HepG2 (cell line): ENCODE measurements around the gene ADGRG6. TPM values are rescaled to one million over a fixed set of nuclear protein-coding genes. Genes with fewer than 3 reads are reported as not detected.

ENCODE experiments used
- SP2 ChIP-seq: sonication (generic); formaldehyde crosslinking; IDR thresholded peaks from 2 replicates; pipeline ENCODE4 v1.5.1; 2020; ENCODE audit warnings: mild to moderate bottlenecking, missing genetic modification reagents
- TCF7 ChIP-seq: sonication (generic); IDR thresholded peaks from 2 replicates; pipeline ENCODE4 v1.6.1; 2016; ENCODE audit warnings: antibody characterized with exemption, low read depth
- THAP11 ChIP-seq: IDR thresholded peaks from 2 replicates; pipeline ENCODE4 v1.6.1; 2016; ENCODE audit warnings: missing biosample characterization, missing genetic modification reagents
- ZNF556 ChIP-seq: sonication (generic); formaldehyde crosslinking; IDR thresholded peaks from 2 replicates; pipeline ENCODE4 v1.4.0; 2020; ENCODE audit warnings: mild to moderate bottlenecking, missing genetic modification reagents, borderline replicate concordance
- polyA plus RNA-seq, 8 experiments: library from polyadenylated mRNA; depleted of rRNA in 3 of 8; stranded (reverse) in 7 of 8; unstranded in 1 of 8; fragments of >200 nt; fragmentation: Illumina TruSeq in 4 of 8; extraction: Trizol in 4 of 8; gene quantifications; 2 replicates each; pipeline versions ENCODE4 v1.2.1 to v1.2.3, GENCODE V29; 2011 to 2016; ENCODE audit warnings: low read depth in 4 of 8, missing spikeins in 1 of 8, mixed read lengths in 1 of 8; ENCODE audit not compliant: insufficient read depth in 1 of 8
- total RNA-seq, 5 experiments: library from RNA; depleted of rRNA; stranded (reverse); fragments of >200 nt; fragmentation: Illumina TruSeq; extraction: Trizol; gene quantifications; 2 replicates each; pipeline ENCODE4 v1.2.3, GENCODE V29; 2016; ENCODE audit warnings: low read depth in 1 of 5
- TF ChIP-seq, protein P1 (sequence below): sonication (generic); formaldehyde crosslinking; IDR thresholded peaks from 2 replicates; pipeline ENCODE4 v1.9.0; 2021; ENCODE audit warnings: mild to moderate bottlenecking, missing genetic modification reagents
- TF ChIP-seq, protein P2 (sequence below): sonication (generic); formaldehyde crosslinking; IDR thresholded peaks from 2 replicates; pipeline ENCODE4 v1.5.1; 2020; ENCODE audit warnings: mild to moderate bottlenecking, missing genetic modification reagents, moderate library complexity
- TF ChIP-seq, protein P3 (sequence below): sonication (generic); formaldehyde crosslinking; IDR thresholded peaks from 2 replicates; pipeline ENCODE4 v1.4.0; 2020; ENCODE audit warnings: missing genetic modification reagents, borderline replicate concordance
- TF ChIP-seq, protein P4 (sequence below): sonication (generic); formaldehyde crosslinking; IDR thresholded peaks from 2 replicates; pipeline ENCODE4 v1.4.0; 2020; ENCODE audit warnings: missing genetic modification reagents, borderline replicate concordance

ADGRG6 gene
- total and polyA plus RNA-seq, 2 of the 13 experiments (the other 11 are each of a cell fraction or from before 2014, with no cell fraction given): 129 to 249 TPM

DNA sequence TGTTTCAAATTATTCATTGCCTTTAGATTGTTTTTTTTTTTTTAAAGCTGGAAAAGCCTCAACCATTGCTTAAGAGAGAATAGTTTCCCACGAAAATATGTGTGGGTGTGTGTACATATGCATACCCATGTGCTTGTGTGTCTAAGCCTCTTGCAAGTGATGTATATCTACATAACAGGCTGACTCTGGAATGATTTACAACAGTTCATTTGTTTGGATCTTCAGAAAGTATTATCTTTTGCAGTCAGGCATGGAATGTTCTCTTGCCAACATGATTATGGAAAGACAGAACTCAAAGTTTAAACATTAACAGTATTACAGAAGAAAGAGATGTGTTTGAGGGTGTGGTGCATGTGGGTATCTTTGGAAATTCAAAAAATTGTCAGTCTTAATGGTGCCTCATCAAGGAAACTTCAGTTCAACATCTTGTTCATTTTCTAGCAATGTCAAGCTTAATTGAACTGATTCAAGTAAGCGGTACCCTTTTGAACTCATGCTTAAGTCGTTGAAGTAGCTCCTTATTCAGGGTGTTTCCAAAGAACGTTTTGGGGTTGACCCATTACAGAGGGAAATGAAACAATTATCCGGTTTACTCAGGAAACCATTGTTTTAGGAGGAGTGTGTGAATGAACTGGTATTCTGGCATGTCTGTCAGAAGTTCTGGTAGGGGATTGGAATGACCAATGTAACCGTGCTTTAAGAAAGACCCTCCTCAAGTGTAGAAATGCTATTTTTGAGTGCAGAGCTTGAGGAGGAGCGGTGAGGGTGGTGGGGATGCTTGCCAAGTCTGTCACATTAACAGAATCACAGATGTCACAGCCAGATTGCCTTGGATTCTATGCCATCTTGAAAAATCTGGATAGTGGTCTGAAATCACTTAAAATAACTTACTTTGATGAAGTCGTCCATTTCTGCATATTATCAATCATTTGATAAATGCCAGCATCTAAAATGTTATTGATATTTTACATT is 60.3 kb downstream of the ADGRG6 start (continued):
- TF ChIP-seq, protein P1, sequence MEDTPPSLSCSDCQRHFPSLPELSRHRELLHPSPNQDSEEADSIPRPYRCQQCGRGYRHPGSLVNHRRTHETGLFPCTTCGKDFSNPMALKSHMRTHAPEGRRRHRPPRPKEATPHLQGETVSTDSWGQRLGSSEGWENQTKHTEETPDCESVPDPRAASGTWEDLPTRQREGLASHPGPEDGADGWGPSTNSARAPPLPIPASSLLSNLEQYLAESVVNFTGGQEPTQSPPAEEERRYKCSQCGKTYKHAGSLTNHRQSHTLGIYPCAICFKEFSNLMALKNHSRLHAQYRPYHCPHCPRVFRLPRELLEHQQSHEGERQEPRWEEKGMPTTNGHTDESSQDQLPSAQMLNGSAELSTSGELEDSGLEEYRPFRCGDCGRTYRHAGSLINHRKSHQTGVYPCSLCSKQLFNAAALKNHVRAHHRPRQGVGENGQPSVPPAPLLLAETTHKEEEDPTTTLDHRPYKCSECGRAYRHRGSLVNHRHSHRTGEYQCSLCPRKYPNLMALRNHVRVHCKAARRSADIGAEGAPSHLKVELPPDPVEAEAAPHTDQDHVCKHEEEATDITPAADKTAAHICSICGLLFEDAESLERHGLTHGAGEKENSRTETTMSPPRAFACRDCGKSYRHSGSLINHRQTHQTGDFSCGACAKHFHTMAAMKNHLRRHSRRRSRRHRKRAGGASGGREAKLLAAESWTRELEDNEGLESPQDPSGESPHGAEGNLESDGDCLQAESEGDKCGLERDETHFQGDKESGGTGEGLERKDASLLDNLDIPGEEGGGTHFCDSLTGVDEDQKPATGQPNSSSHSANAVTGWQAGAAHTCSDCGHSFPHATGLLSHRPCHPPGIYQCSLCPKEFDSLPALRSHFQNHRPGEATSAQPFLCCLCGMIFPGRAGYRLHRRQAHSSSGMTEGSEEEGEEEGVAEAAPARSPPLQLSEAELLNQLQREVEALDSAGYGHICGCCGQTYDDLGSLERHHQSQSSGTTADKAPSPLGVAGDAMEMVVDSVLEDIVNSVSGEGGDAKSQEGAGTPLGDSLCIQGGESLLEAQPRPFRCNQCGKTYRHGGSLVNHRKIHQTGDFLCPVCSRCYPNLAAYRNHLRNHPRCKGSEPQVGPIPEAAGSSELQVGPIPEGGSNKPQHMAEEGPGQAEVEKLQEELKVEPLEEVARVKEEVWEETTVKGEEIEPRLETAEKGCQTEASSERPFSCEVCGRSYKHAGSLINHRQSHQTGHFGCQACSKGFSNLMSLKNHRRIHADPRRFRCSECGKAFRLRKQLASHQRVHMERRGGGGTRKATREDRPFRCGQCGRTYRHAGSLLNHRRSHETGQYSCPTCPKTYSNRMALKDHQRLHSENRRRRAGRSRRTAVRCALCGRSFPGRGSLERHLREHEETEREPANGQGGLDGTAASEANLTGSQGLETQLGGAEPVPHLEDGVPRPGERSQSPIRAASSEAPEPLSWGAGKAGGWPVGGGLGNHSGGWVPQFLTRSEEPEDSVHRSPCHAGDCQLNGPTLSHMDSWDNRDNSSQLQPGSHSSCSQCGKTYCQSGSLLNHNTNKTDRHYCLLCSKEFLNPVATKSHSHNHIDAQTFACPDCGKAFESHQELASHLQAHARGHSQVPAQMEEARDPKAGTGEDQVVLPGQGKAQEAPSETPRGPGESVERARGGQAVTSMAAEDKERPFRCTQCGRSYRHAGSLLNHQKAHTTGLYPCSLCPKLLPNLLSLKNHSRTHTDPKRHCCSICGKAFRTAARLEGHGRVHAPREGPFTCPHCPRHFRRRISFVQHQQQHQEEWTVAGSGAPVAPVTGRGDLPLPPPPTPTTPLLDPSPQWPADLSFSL (CRISPR knock-in tag): 0 out of 2 replicates have a peak, but pooled peaks have one; percentile 26
- TF ChIP-seq, protein P2, sequence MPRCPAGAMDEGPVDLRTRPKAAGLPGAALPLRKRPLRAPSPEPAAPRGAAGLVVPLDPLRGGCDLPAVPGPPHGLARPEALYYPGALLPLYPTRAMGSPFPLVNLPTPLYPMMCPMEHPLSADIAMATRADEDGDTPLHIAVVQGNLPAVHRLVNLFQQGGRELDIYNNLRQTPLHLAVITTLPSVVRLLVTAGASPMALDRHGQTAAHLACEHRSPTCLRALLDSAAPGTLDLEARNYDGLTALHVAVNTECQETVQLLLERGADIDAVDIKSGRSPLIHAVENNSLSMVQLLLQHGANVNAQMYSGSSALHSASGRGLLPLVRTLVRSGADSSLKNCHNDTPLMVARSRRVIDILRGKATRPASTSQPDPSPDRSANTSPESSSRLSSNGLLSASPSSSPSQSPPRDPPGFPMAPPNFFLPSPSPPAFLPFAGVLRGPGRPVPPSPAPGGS (CRISPR knock-in tag): no peak
- TF ChIP-seq, protein P3, sequence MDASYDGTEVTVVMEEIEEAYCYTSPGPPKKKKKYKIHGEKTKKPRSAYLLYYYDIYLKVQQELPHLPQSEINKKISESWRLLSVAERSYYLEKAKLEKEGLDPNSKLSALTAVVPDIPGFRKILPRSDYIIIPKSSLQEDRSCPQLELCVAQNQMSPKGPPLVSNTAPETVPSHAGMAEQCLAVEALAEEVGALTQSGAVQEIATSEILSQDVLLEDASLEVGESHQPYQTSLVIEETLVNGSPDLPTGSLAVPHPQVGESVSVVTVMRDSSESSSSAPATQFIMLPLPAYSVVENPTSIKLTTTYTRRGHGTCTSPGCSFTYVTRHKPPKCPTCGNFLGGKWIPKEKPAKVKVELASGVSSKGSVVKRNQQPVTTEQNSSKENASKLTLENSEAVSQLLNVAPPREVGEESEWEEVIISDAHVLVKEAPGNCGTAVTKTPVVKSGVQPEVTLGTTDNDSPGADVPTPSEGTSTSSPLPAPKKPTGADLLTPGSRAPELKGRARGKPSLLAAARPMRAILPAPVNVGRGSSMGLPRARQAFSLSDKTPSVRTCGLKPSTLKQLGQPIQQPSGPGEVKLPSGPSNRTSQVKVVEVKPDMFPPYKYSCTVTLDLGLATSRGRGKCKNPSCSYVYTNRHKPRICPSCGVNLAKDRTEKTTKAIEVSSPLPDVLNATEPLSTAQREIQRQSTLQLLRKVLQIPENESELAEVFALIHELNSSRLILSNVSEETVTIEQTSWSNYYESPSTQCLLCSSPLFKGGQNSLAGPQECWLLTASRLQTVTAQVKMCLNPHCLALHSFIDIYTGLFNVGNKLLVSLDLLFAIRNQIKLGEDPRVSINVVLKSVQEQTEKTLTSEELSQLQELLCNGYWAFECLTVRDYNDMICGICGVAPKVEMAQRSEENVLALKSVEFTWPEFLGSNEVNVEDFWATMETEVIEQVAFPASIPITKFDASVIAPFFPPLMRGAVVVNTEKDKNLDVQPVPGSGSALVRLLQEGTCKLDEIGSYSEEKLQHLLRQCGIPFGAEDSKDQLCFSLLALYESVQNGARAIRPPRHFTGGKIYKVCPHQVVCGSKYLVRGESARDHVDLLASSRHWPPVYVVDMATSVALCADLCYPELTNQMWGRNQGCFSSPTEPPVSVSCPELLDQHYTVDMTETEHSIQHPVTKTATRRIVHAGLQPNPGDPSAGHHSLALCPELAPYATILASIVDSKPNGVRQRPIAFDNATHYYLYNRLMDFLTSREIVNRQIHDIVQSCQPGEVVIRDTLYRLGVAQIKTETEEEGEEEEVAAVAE: no peak
- TF ChIP-seq TCF7: no peak
- no peak for TF ChIP-seq ZNF556 (CRISPR knock-in tag)
- TF ChIP-seq, protein P4, sequence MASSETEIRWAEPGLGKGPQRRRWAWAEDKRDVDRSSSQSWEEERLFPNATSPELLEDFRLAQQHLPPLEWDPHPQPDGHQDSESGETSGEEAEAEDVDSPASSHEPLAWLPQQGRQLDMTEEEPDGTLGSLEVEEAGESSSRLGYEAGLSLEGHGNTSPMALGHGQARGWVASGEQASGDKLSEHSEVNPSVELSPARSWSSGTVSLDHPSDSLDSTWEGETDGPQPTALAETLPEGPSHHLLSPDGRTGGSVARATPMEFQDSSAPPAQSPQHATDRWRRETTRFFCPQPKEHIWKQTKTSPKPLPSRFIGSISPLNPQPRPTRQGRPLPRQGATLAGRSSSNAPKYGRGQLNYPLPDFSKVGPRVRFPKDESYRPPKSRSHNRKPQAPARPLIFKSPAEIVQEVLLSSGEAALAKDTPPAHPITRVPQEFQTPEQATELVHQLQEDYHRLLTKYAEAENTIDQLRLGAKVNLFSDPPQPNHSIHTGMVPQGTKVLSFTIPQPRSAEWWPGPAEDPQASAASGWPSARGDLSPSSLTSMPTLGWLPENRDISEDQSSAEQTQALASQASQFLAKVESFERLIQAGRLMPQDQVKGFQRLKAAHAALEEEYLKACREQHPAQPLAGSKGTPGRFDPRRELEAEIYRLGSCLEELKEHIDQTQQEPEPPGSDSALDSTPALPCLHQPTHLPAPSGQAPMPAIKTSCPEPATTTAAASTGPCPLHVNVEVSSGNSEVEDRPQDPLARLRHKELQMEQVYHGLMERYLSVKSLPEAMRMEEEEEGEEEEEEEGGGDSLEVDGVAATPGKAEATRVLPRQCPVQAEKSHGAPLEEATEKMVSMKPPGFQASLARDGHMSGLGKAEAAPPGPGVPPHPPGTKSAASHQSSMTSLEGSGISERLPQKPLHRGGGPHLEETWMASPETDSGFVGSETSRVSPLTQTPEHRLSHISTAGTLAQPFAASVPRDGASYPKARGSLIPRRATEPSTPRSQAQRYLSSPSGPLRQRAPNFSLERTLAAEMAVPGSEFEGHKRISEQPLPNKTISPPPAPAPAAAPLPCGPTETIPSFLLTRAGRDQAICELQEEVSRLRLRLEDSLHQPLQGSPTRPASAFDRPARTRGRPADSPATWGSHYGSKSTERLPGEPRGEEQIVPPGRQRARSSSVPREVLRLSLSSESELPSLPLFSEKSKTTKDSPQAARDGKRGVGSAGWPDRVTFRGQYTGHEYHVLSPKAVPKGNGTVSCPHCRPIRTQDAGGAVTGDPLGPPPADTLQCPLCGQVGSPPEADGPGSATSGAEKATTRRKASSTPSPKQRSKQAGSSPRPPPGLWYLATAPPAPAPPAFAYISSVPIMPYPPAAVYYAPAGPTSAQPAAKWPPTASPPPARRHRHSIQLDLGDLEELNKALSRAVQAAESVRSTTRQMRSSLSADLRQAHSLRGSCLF (CRISPR knock-in tag): no peak
- no peak for TF ChIP-seq THAP11
- no peak for TF ChIP-seq SP2 (CRISPR knock-in tag)
